GM18867 (cell line): Measurements from ENCODE around the gene WDR27.
"Not testable (repeated sequence)": the region's sequence is repeated elsewhere in the genome, so short reads cannot be mapped to it uniquely, and the experiment has no call there.

Source experiments
- ATAC-seq: cut with Tn5 transposase; IDR thresholded peaks from one replicate; pipeline ENCODE4 v1.9.1; 2021; ENCODE audit warnings: mild to moderate bottlenecking, moderate library complexity; ENCODE audit not compliant: unreplicated experiment

WDR27 gene

DNA sequence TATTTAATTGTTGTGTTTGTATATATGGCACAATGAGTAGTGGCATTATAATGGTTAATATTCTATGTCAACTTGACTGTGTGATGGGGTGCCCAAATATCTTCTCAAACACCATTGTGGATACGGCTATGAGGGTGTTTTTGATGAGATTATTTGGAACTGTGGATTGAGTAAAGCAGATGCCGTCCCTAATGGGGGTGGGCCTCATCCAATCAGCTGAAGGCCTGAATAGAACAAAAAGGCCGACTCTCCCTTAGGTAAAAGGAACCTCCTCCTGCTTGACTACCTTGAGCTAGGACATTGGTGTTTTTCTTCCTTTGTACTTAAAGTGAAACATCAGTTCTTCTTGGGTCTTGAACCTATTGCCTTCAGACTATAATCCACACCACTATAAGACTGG, 207.8 kb downstream of the WDR27 start:
- ATAC-seq = no peak

DNA sequence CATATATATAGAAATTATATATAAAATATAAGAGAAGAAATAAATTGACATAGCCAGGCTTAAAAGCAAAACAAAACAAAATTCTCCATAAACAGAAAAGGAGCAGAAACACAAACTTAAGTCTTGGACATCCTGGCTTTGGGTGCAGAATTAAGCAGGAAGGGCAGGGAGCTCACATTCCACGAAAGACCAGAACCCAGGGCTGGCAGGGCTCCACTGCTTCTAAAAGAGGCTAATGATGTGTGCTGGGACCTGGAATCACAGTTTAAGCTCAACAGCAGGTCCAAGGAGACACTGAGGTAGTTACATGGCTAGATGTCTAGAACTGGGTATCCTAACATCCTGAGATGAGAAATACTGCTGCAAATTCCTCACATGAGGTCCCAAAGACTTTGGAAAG, 210.3 kb downstream of the WDR27 start:
- no peak for ATAC-seq

DNA sequence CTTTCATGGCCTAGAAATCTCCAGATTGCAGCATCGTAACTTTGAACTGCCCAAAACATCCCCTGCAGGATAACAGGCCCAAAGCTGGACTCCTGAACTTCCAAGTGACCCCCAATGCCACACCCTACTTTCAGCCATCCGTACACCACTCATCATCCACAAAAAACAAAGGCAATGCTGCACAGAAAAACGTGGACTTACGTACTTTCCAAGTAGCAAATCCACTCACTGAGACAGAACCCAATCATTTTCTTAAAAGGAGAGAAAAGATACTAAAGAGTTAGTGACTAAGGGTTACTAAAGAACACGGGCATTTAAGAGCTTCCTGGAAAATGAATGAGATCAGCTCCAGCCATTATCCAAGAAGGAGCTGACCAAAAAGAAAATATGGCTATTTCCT, 211.0 kb downstream of the WDR27 start:
- no peak for ATAC-seq

DNA sequence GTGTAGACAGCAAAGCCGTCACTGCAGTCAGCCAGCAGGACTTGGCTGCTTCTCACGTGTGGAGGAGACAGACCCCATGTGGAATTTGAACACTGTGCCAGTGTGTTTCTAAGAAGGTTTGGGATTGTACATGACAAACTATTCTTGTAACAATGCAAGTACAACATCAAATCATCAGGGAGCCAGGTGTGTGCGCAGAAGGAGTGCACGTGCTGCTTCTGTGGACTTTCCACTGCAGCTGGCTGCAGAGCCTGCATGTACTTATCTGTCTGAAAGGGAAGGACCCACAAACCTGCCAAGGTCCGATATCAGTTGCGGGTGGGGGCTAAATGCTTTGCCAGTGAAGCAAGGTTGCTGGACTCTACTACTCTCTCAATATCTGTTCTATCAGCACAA, 211.6 kb downstream of the WDR27 start:
- ATAC-seq = no peak

DNA sequence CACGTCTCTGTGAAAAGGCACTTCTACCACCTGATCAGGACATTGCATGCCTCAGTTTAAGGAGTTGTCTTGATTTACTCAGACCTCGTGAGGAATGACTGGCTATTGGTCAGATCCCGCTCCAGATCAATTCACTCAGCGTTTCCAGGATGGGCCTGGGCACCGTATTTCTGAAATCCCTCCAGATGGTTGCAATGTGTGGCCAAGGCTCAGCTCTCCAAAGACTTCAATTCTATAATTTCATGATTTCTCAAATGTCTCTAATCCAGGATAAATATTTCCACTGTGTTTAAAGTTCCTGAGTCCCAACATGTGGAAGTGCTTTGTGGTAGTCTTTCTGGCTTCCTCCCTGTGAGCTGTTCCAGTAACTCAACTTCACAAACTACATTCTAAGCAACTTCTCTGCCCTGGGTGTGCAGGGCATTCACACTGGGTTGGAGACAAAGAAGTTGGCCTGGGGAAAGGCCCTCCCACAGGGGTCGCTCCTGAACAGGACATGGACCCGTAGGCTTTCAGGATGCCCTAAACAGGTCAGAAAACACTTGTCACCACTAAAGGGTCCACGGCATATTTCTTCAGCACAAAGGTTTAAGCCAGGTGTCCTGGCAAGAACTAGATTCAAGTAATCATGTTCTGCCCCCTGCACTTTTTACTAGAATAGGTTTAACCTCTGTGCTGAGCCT, 212.1 kb downstream of the WDR27 start:
- no peak for ATAC-seq

DNA sequence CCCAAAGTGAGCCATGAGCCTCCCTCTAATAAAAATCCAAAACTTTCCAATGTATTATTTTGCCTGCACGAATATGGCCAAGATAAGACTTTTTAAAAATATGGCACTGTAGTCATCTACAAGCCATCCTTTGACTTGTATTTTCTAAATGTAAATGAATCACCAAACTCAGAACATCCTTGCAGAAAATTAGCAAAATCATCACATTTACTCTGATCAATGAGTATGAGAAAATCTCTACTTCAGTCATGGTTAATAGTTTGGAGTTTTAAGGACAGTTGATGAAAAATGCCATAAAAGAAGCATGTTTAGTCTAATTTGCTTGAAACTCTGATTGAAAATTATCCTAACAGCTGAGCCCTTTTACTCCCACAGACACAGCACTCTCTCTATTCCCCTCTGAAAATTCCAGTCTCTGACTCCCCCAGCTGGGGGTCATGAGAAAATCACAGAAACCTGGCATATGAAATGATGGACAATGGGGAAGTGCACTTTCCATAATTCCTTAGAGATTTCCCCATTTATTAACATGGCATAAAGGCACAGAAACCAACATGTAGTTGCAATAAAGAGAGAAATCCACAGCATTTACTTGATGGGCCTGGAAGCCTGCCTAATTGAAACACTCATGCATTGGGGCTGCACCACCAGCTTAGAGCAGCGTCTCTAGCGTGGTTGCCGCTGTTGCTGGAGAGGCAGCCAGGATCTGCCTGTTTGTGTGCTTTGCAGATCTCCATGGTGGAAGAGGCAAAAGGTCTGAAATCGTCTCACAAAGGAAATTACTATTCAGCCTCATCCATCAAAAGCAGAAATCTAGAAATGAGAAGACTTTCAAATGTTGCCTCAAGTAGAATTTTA, 214.0 kb downstream of the WDR27 start:
- no peak for ATAC-seq

DNA sequence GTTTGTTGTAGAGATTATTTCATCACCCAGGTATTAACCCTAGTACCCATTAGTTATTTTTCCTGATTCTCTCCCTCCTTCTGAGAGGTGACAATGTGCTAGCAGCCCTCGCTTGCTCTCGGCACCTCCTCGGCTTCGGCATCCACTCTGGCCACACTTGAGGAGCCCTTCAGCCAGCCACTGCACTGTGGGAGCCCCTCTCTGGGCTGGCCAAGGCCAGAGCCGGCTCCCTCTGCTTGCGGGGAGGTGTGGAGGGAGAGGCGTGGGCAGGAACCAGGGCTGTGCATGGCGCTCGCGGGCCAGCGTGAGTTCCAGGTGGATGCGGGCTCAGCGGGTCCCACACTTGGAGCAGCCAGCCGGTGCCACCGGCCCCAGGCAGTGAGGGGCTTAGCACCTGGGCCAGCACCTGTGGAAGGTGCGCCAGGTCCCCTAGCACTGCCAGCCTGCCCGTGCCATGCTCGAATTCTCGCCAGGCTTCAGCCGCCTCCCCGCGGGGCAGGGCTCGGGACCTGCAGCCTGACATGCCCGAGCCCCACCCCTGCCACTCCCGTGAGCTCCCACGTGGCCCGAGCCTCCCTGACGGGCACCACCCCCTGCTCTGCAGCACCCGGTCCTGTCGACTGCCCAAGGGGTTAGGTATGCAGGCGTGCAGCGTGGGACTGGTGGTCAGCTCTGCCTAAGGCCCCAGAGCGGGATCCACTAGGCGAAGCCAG, 221.9 kb downstream of the WDR27 start:
- no peak for ATAC-seq

DNA sequence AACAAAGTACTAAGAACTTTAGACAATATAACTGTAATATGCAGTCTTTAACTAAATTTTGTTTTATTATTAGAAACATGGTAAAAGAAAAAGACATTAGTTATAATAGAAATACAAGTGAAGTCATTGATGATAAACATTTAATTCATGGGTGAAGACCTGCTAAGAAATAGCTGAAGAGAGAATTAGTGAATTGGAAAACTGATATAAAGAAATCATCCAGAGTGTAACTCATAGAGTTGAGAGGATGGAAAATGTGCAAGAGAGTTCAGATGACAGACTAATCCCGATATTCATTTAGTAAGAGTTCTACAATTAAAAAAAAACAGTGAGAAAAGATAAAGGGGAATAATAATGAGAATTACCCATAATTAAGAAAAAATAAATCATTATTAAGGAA, 227.5 kb downstream of the WDR27 start:
- ATAC-seq = no peak

DNA sequence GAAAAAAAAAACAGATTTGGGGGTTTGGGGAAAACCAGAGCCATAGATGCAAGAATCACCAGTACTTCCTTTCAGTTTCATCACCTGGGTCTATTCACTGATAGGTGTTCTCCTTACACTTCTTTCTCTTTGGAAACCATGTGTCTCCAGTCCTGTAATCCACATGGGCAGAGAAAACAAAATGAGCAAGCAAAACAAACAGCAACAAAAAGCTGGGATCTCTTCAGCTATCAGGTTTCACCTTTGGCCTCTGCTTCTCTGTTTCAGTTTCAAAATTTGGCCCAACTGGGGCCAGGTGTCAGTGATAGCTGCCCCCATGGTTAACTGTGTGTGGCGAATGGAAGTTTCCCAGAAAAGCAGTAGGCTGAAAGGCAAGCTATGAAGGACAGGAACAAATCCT, 228.2 kb downstream of the WDR27 start:
- no peak for ATAC-seq

DNA sequence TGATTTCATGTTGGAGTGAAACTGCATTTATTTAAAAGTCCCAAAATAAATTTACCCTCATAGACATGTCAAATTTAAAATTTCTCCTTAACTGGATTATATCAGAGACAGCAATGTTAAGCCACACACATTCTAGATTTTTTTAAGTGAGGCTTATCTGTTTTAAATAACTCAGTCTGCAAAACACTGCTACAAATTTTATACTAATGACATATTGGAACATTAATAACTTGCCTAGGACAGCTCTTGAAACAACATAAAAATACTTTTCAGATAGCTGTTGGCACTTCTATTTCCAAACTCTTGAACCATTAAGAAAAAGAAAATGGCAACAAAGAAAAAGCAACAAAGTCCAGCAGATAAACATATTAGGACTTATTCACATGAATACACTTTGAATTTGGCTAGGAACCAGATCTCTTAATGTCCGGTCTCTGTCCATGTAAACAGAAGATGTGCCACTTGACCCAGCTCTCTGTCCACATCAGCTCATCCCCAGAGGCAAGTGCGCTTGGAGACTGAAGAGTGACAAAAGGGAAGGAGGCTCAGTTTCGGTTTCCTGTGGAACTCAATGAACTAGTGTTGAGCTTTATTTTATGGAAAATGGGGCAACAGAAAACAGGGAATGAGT, 228.9 kb downstream of the WDR27 start:
- no peak for ATAC-seq

DNA sequence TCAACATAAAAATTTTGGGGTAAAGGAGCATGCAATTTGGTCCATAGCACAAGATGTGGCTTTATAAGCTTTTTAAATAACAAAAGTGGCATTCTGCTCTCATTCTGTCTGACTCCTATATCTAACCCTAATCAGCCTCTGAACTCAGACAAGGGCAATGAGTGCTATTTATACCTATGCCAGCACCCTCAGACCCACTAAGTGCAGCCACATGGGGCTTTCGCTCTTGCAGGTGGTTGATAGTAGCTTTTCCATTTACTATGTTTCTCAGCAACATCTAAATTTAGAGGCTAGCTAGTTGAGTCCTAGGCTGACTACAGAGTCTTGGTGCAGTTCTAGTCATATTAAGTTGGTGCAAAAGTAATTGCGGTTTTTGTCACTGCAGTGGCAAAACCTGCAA, 231.0 kb downstream of the WDR27 start:
- ATAC-seq = no peak

DNA sequence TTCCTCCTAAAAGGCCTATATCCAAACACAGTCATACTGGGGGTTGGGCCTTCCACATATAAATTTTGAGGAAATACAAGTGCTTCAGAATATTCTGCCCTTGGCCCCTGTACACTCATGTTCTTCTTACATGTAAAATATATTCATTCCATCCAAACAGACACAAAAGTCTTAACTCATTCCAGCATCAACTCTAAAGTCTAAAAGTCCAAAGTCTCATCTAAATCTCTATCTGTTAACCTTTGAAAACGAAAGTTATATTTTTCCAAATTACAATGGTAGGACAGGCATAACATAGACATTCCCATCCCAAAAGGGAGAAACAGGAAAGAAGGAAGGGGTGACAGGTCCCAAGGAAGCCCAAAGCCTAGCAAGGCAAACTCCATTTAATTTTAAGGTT, 232.8 kb downstream of the WDR27 start:
- no peak for ATAC-seq

DNA sequence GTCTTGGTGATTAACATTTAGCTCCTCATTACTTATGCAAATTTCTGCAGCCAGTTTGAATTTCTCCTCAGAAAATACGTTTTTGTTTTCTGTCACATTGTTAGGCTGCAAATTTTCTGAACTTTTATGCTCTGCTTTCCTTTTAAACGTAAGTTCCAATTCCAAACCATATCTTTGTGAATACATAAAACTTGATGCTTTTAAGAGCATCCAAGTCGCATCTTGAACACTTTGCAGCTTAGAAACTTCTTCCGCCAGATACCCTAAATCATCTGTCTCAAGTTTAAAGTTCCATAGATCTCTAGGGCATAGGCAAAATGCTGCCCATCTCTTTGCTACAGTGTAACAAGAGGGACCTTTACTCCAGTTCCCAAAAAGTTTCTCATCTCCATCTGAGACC, 234.1 kb downstream of the WDR27 start:
- not testable (repeated sequence) for ATAC-seq

DNA sequence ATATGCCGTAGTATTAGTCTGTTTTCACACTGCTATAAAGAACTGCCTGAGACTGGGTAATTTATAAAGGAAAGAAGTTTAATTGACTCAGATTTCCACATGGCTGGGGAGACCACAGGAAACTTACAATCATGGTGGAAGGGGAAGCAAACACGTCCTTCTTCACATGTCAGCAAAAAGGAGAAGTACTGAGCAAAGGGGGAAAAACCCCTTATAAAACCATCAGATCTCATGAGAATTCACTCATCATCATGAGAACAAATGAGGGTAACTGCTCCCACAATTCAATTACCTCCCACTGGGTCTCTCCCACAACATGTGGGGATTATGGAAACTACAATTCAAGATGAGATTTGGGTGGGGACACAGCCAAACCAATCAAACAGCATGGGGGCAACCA, 235.6 kb downstream of the WDR27 start:
- not testable (repeated sequence) for ATAC-seq

DNA sequence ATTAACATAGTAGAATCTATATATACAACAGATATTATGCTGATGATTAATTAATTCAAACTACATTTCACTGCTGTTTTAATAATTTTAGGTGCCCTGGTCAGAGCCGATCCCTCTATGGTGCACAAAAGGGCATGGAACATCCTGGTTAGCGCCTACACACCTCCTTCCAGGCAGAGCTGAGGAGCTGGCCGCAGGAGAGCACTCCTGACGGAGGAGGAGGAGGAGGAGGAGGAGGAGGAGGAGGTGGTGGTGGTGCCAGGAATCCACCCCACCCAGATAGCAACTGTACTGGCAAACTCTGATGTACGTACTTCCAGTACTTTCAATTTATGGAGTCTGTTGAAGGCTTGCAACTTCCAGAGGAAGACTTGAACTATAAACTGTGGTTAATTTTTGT, 244.1 kb downstream of the WDR27 start:
- ATAC-seq = no peak

DNA sequence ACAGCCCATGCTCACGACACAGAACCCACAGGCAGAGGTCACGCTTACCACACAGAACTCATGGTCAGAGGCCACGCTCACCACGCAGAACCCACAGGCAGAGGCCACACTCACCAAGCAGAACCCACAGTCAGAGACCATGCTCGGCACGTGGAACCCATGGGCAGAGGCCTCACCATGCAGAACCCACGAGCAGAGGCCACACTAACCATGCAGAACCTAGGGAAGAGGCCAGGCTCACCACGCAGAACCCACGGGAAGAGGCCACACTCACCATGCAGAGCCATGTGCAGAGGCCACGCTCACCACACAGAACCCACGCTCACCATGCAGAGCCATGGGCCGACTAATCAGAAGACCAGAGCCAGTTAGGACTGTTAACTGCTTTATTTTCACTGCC, 245.0 kb downstream of the WDR27 start:
- ATAC-seq = no peak

DNA sequence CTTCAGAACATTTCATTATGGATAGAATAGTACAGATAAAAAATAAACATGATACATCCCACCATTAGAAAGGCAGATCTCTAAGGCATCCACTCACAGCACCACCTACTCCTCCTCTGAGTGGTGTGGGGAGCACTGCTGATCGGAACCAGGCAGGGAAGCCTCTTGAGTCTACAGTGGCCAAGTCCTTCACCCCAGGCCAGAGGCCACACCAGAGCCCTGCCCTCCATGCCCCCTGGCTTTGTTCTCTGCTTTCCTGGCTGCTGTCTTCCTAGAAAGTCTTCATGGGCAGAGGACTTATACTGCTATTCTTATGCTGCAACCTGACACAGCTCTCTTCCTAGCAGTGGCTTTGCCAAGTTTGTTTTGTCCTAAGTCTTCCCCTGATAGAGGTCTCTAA, 246.4 kb downstream of the WDR27 start:
- ATAC-seq = no peak

DNA sequence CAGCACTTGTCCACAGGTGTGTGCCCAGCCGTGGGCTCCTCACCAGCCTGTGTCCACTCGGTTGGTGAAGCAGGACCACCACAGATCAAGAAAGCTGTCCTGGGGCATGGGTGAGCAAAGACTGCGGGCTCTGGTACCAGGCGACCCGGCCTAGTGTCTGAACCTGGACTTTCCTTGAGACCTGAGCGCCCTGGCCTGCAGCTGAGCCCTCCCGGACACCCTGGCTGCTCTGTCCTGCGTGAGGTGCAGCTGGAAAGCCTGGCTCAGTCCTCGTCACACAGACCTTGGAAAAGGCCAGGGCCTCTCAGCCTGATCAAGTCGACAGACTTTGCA, 247.0 kb downstream of the WDR27 start:
- ATAC-seq = no peak

DNA sequence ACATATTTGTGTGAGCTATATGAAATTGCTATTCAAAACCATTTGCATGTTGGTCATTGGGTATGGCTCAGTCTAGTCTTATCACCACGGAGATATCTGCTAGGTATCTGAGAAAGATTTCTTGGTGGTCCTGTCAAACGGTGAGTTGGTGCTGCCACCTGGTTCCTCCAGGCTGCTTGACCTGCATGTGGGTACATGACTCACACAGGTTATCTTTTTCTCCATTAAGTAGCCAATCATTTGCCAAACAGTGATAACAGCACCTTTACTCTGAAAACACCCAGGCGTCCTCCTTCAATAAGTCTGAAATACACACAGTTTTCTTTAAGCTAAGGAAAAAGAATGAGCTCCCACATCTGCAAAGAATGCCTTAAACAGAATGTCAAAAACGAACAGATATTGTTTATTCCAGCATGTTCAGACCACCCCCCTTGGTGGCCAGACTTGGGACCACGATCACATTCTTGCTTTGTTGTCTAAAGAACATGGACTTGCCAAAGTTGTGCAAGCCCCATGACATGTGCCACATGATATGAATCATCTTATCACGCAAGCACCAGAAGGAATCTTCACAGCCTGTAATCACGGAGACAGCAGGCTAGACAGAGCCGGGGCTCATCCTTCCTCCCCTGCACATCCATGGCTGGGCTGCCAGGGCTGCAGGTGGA, 247.5 kb downstream of the WDR27 start:
- ATAC-seq = no peak

DNA sequence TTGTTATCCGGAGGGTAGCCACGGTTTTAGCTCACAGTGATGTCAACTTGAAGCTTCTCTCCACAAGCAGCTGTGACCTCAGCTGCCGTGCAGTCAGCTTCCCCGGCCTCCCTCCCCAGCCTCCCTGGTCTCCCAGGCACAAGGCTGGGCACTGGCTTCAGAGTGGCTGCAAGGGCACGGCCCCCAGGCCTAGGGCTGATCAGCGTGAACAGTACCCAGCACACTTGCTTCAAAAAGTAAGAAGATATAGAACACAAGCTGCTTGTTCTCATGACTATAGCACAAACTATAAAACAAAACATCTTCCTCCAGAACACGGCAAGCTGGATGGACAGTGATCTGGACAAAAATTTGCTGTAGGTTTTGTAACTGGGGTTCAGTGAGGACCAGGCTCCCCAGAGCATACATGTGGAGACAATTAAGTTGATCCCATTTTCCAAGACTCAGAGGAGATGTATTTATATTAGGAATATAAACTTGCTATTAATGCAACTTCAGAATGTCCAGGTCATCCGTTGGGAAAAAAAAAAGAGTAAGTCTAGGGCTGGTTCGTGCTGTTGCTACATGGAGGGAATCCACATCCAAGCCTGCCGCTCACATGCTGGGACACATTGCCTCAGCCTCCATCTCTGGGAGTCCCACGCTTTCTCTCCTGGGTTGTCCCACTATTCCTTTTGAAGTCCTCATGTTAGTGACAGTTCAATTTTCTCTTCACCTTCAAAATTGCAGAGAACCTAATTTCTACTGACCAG, 248.8 kb downstream of the WDR27 start:
- ATAC-seq = no peak
